Left ventricle myocardium superior (tissue), 1 donor: ENCODE measurements around the gene PTPRG. TPM values are rescaled to one million over a fixed set of nuclear protein-coding genes. Genes with fewer than 3 reads are reported as not detected.
"Not testable (repeated sequence)": the region's sequence is repeated elsewhere in the genome, so short reads cannot be mapped to it uniquely, and the experiment has no call there.

Experiments
- ATAC-seq: fragments of 200-7000 bp; cut with Tn5 transposase; one replicate; pipeline ENCODE4 v1.9.1; 2020; ENCODE audit warnings: mild to moderate bottlenecking, moderate library complexity
- DNase-seq: peaks from one replicate; pipeline ENCODE4 v3.0.0-alpha.2; 2020
- intact Hi-C: fragments of 100-400 bp; cut with micrococcal nuclease; formaldehyde crosslinking; loops from one replicate; pipeline ENCODE4 v1.11.0; 2022
- total RNA-seq: library from RNA; stranded (reverse); fragmentation: NEBNext Ultra II Directional; extraction: Animal tissue kit (Norgen Biotek cat#: 25700); gene quantifications from one replicate; pipeline ENCODE4 v1.2.1, GENCODE V29; 2021
- donor health status: DM: no; HTN: yes; CAD: no; lungs with severe emphysema.

PTPRG gene
- total RNA-seq, 1 donor from 2014 or later: 30.4 TPM

GRCh38 chr3:61697301-61697700 lies 135.9 kb downstream of the PTPRG start:
- no peak for DNase-seq
- ATAC-seq: no peak
- intact Hi-C loops: no loop called here

GRCh38 chr3:61698278-61699072 lies 137.1 kb downstream of the PTPRG start:
- ATAC-seq: peak; percentile 34
- intact Hi-C loops: not testable (repeated sequence)

GRCh38 chr3:61699622-61700021 lies 138.3 kb downstream of the PTPRG start:
- intact Hi-C loops: no loop called here
- ATAC-seq: no peak

More at GRCh38 chr3:61698278-61699072, 137.1 kb downstream of the PTPRG start:
- DNase-seq: not testable (repeated sequence)

GRCh38 chr3:61701011-61701410 lies 139.6 kb downstream of the PTPRG start:
- DNase-seq: no peak
- intact Hi-C loops: no loop called here
- no peak for ATAC-seq

More at GRCh38 chr3:61699622-61700021, 138.3 kb downstream of the PTPRG start:
- DNase-seq: no peak

- DNase-seq (no peak), ATAC-seq (no peak)
- intact Hi-C loops: no loop called here
Measured at GRCh38 chr3:61702453-61702852, 141.1 kb downstream of the PTPRG start.

GRCh38 chr3:61704807-61705206 lies 143.4 kb downstream of the PTPRG start:
- intact Hi-C loops: no loop called here
- ATAC-seq: no peak

GRCh38 chr3:61707492-61707891 lies 146.1 kb downstream of the PTPRG start:
- intact Hi-C loops: no loop called here
- no peak for DNase-seq
- no peak for ATAC-seq

More at GRCh38 chr3:61704807-61705206, 143.4 kb downstream of the PTPRG start:
- DNase-seq: no peak

- intact Hi-C loops, DNase-seq, ATAC-seq: not testable (repeated sequence)
Measured at GRCh38 chr3:61710920-61711319, 149.5 kb downstream of the PTPRG start.

GRCh38 chr3:61714225-61714624 lies 152.9 kb downstream of the PTPRG start:
- ATAC-seq (no peak), DNase-seq (no peak)
- intact Hi-C loops: no loop called here

- intact Hi-C loops: no loop called here
- ATAC-seq (no peak), DNase-seq (no peak)
Measured at GRCh38 chr3:61715886-61716527, 154.6 kb downstream of the PTPRG start.

GRCh38 chr3:61716693-61717092 lies 155.3 kb downstream of the PTPRG start:
- intact Hi-C loops, DNase-seq, ATAC-seq: not testable (repeated sequence)

- no peak for DNase-seq
- intact Hi-C loops: no loop called here
- no peak for ATAC-seq
Measured at GRCh38 chr3:61718565-61718964, 157.2 kb downstream of the PTPRG start.

- intact Hi-C loops: no loop called here
- DNase-seq (peak; percentile 44), ATAC-seq (peak; percentile 90)
Measured at GRCh38 chr3:61719278-61719977, 158.1 kb downstream of the PTPRG start.

GRCh38 chr3:61723038-61723437 lies 161.7 kb downstream of the PTPRG start:
- DNase-seq (no peak), ATAC-seq (no peak)
- intact Hi-C loops: no loop called here

- ATAC-seq (no peak), DNase-seq (no peak)
- intact Hi-C loops: no loop called here
Measured at GRCh38 chr3:61724183-61724582, 162.8 kb downstream of the PTPRG start.

GRCh38 chr3:61724801-61725200 lies 163.4 kb downstream of the PTPRG start:
- DNase-seq (no peak), ATAC-seq (no peak)
- intact Hi-C loops: no loop called here

- ATAC-seq (peak; percentile 89), DNase-seq (no peak)
- intact Hi-C loops: no loop called here
Measured at GRCh38 chr3:61725851-61726333, 164.5 kb downstream of the PTPRG start.

GRCh38 chr3:61727435-61727834 lies 166.1 kb downstream of the PTPRG start:
- ATAC-seq (no peak), DNase-seq (no peak)
- intact Hi-C loops: no loop called here

- no peak for ATAC-seq
- no peak for DNase-seq
- intact Hi-C loops: no loop called here
Measured at GRCh38 chr3:61729038-61729634, 167.8 kb downstream of the PTPRG start.
